Measurements from ENCODE around the gene A2M.

GRCh38 chr12:9122091-9122609 is 6.4 kb upstream of the A2M start:
- TF ChIP-seq CTCF (IDR thresholded peaks at IDR 0.05) = no peak
- no peak for TF ChIP-seq POLR2AphosphoS5 (IDR thresholded peaks at IDR 0.05)
- no peak for TF ChIP-seq POLR2A (IDR thresholded peaks at IDR 0.05)
- TF ChIP-seq EP300 (IDR thresholded peaks at IDR 0.05; ENCODE audit: low read depth) = no peak

Data from transverse colon (tissue), 4 donors.